Upper lobe of right lung (tissue), 1 donor: ENCODE results near the gene BTN1A1. TPM values are rescaled to one million over a fixed set of nuclear protein-coding genes. Genes with fewer than 3 reads are reported as not detected.

Experiments used
- ATAC-seq: fragments of 200-7000 bp; cut with Tn5 transposase; one replicate; pipeline ENCODE4 v1.9.1; 2020; ENCODE audit warnings: mild to moderate bottlenecking, moderate library complexity
- DNase-seq: peaks from one replicate; pipeline ENCODE4 v3.0.0-alpha.2; 2020
- H3K27ac ChIP-seq: fragments of 200-600 bp; one replicate; pipeline ENCODE4 v1.8.0; 2022
- H3K27me3 ChIP-seq: fragments of 200-600 bp; one replicate; pipeline ENCODE4 v1.8.0; 2022; ENCODE audit warnings: mild to moderate bottlenecking
- H3K36me3 ChIP-seq: fragments of 200-600 bp; one replicate; pipeline ENCODE4 v1.8.0; 2022
- H3K4me1 ChIP-seq: fragments of 200-600 bp; one replicate; pipeline ENCODE4 v1.8.0; 2022
- H3K4me3 ChIP-seq: fragments of 200-600 bp; one replicate; pipeline ENCODE4 v1.8.0; 2022; ENCODE audit warnings: mild to moderate bottlenecking
- H3K9me3 ChIP-seq: fragments of 200-600 bp; one replicate; pipeline ENCODE4 v1.8.0; 2022
- CTCF ChIP-seq: fragments of 200-600 bp; IDR thresholded peaks from one replicate; pipeline ENCODE4 v1.8.0; 2022; ENCODE audit warnings: antibody characterized with exemption
- intact Hi-C: fragments of 100-400 bp; cut with DNase I; formaldehyde crosslinking; loops from one replicate; pipeline ENCODE4 v1.11.0; 2022
- total RNA-seq: library from RNA; stranded (reverse); fragmentation: NEBNext Ultra II Directional; extraction: Animal tissue kit (Norgen Biotek cat#: 25700); gene quantifications from one replicate; pipeline ENCODE4 v1.2.1, GENCODE V29; 2021
- donor health status: DM: no; HTN: yes; CAD: no; lungs with severe emphysema.

BTN1A1 gene
- total RNA-seq, 1 donor from 2014 or later: not detected

GRCh38 chr6:26493258-26493657, 6.8 kb upstream of the BTN1A1 start:
- no peak for DNase-seq
- H3K9me3 ChIP-seq: no peaks in the 10 kb centered on the region
- ATAC-seq: peak; percentile 44

GRCh38 chr6:26494117-26494516, 6.0 kb upstream of the BTN1A1 start:
- DNase-seq: no peak
- no peak for ATAC-seq
- Histone ChIP-seq H3K4me1 (no peaks in the 10 kb centered on the region), H3K27ac (no peak overlapping the region), H3K27me3 (no peaks in the 10 kb centered on the region), H3K4me3 (no peak overlapping the region), H3K36me3 (no peaks in the 10 kb centered on the region), H3K9me3 (no peaks in the 10 kb centered on the region)
- no peak for TF ChIP-seq CTCF
- intact Hi-C loops: no loop called here

More at GRCh38 chr6:26493258-26493657, 6.8 kb upstream of the BTN1A1 start:
- Histone ChIP-seq H3K36me3 (no peaks in the 10 kb centered on the region), H3K27ac (no peak overlapping the region), H3K4me1 (no peaks in the 10 kb centered on the region), H3K27me3 (no peaks in the 10 kb centered on the region), H3K4me3 (no peak overlapping the region)
- no peak for TF ChIP-seq CTCF
- intact Hi-C loops: no loop called here

- intact Hi-C loops: no loop called here
- Histone ChIP-seq H3K9me3 (no peaks in the 10 kb centered on the region), H3K36me3 (no peaks in the 10 kb centered on the region), H3K4me1 (no peaks in the 10 kb centered on the region), H3K27me3 (no peaks in the 10 kb centered on the region), H3K27ac (no peak overlapping the region), H3K4me3 (no peak overlapping the region)
- ATAC-seq (no peak), DNase-seq (no peak)
- TF ChIP-seq CTCF: no peak
Measured at GRCh38 chr6:26495281-26495680, 4.8 kb upstream of the BTN1A1 start.

GRCh38 chr6:26497610-26498009, 2.5 kb upstream of the BTN1A1 start:
- DNase-seq: no peak

GRCh38 chr6:26501482-26501986, 1.4 kb downstream of the BTN1A1 start:
- Histone ChIP-seq H3K27ac (no peak overlapping the region), H3K36me3 (no peaks in the 10 kb centered on the region), H3K4me3 (peak overlapping the region; percentile 33), H3K9me3 (no peaks in the 10 kb centered on the region), H3K4me1 (peaks cover 9% of the 10 kb centered on the region), H3K27me3 (peaks cover 23% of the 10 kb centered on the region)
- ATAC-seq (peak; percentile 78), DNase-seq (peak; percentile 73)
- TF ChIP-seq CTCF: no peak
- intact Hi-C loops: no loop called here

More at GRCh38 chr6:26497610-26498009, 2.5 kb upstream of the BTN1A1 start:
- Histone ChIP-seq H3K27ac (no peak overlapping the region), H3K4me3 (no peak overlapping the region), H3K36me3 (no peaks in the 10 kb centered on the region), H3K27me3 (peaks cover 19% of the 10 kb centered on the region), H3K4me1 (peaks cover 9% of the 10 kb centered on the region), H3K9me3 (no peaks in the 10 kb centered on the region)
- no peak for ATAC-seq
- intact Hi-C loops: no loop called here
- TF ChIP-seq CTCF: no peak

- no peak for TF ChIP-seq CTCF
- H3K4me1 ChIP-seq: peaks cover 9% of the 10 kb centered on the region
- no peak overlapping the region for H3K27ac ChIP-seq
- ATAC-seq: no peak
- intact Hi-C loops: no loop called here
- no peaks in the 10 kb centered on the region for H3K36me3 ChIP-seq
- no peak for DNase-seq
- no peak overlapping the region for H3K4me3 ChIP-seq
- no peaks in the 10 kb centered on the region for H3K9me3 ChIP-seq
- H3K27me3 ChIP-seq: peaks cover 23% of the 10 kb centered on the region
Measured at GRCh38 chr6:26502165-26502564, 2.1 kb downstream of the BTN1A1 start.
